Measurements from ENCODE around the gene DCC. TPM values are rescaled to one million over a fixed set of nuclear protein-coding genes. Genes with fewer than 3 reads are reported as not detected.

DCC gene
- total RNA-seq, 1 donor from 2014 or later: 0.24 TPM

DNA sequence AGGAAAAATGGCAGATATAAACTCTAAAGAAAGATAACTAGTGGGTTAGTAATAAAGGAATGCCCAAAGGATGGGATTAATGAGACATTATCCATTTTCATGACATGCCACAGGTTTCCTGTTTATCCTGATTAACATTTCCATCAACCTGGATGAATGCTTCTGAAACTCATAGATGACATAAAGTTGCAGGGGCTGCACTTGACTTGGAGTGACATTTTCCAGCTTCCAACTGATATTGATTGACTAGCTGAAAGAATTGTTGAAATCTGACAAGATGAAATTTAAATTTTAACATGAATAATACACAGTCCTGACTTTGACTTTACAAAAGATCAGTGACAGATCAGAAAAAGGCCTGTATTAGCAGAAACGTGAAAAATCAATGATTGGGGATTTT lies 214.2 kb downstream of the DCC start:
- no peak for DNase-seq (ENCODE audit: extremely low spot score, unreplicated experiment)
- TF ChIP-seq, protein P1, sequence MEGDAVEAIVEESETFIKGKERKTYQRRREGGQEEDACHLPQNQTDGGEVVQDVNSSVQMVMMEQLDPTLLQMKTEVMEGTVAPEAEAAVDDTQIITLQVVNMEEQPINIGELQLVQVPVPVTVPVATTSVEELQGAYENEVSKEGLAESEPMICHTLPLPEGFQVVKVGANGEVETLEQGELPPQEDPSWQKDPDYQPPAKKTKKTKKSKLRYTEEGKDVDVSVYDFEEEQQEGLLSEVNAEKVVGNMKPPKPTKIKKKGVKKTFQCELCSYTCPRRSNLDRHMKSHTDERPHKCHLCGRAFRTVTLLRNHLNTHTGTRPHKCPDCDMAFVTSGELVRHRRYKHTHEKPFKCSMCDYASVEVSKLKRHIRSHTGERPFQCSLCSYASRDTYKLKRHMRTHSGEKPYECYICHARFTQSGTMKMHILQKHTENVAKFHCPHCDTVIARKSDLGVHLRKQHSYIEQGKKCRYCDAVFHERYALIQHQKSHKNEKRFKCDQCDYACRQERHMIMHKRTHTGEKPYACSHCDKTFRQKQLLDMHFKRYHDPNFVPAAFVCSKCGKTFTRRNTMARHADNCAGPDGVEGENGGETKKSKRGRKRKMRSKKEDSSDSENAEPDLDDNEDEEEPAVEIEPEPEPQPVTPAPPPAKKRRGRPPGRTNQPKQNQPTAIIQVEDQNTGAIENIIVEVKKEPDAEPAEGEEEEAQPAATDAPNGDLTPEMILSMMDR (IDR thresholded peaks at IDR 0.05): no peak
- Mint-ChIP-seq H3K36me3 (ENCODE audit: unreplicated experiment) (no peaks in the 10 kb centered on the region), H3K9me3 (ENCODE audit: unreplicated experiment) (no peaks in the 10 kb centered on the region), H3K27me3 (ENCODE audit: unreplicated experiment) (no peaks in the 10 kb centered on the region), H3K4me3 (ENCODE audit: unreplicated experiment) (no peak overlapping the region), H3K27ac (ENCODE audit: unreplicated experiment) (no peak overlapping the region), H3K4me1 (ENCODE audit: unreplicated experiment) (no peaks in the 10 kb centered on the region)

DNA sequence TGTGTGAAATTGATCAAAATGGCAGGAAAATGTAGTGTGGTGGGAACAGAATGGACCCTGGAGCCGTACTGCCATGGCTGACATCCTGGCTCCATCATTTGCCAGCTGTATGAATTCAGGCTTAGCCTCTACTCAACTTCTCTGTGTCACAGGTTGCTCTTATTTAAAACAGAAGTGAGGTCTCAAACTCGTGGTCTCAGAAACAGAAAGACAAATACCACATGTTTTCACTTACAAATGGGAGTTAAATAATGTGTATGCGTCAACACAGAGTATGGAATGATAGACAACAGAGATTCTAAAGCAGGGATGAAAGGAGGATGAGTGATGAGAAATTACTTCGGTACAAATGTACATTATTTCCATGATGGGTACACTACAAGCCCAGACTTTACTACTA lies 227.4 kb downstream of the DCC start:
- H3K27me3 Mint-ChIP-seq (ENCODE audit: unreplicated experiment): no peaks in the 10 kb centered on the region
- H3K36me3 Mint-ChIP-seq (ENCODE audit: unreplicated experiment): no peaks in the 10 kb centered on the region
- TF ChIP-seq, protein P1 (IDR thresholded peaks at IDR 0.05): no peak
- no peak overlapping the region for H3K27ac Mint-ChIP-seq (ENCODE audit: unreplicated experiment)
- H3K9me3 Mint-ChIP-seq (ENCODE audit: unreplicated experiment): peaks cover 7% of the 10 kb centered on the region
- H3K4me3 Mint-ChIP-seq (ENCODE audit: unreplicated experiment): no peak overlapping the region
- peaks cover 6% of the 10 kb centered on the region for H3K4me1 Mint-ChIP-seq (ENCODE audit: unreplicated experiment)
- DNase-seq (ENCODE audit: extremely low spot score, unreplicated experiment): no peak

DNA sequence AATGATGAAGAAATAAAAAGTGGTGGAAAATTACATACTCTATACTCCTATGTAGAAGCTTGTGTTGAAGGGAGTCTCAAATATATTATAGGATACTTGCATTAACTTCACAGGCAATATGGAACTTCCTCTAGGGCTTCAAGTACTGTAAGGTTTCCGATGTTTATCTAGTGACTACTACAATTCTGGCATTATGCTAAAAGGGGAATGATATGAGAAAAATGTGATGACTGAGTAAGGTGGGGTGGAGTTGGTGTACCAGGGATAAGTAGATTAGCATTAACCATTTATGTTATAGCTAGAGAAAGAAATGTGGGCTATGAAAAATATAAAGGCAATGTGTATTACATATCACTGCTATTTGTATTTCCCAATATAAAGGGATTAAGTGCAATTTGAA lies 229.5 kb downstream of the DCC start:
- no peak overlapping the region for H3K4me3 Mint-ChIP-seq (ENCODE audit: unreplicated experiment)
- H3K4me1 Mint-ChIP-seq (ENCODE audit: unreplicated experiment): peaks cover 6% of the 10 kb centered on the region
- TF ChIP-seq, protein P1 (IDR thresholded peaks at IDR 0.05): no peak
- no peaks in the 10 kb centered on the region for H3K27me3 Mint-ChIP-seq (ENCODE audit: unreplicated experiment)
- DNase-seq (ENCODE audit: extremely low spot score, unreplicated experiment): no peak
- peaks cover 6% of the 10 kb centered on the region for H3K9me3 Mint-ChIP-seq (ENCODE audit: unreplicated experiment)
- H3K27ac Mint-ChIP-seq (ENCODE audit: unreplicated experiment): no peak overlapping the region
- no peaks in the 10 kb centered on the region for H3K36me3 Mint-ChIP-seq (ENCODE audit: unreplicated experiment)

DNA sequence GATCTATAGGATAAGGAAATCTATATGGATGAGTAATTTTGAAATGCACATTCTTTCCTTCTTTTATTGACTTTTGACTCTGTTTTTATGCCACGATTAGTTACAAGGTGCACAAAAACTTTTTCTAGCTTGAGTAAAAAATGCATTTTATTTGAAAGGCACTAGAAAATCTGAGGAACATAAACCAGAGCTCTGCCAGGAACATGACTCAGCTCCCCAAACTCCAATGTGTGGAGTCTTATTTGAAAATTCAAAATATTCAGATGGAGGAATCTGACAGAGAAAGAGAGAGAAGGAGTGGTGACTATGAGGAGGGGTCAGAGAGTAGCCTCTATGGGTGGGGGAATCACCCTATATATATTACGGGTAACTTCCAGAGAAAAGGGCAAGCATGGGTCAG lies 231.0 kb downstream of the DCC start:
- DNase-seq (ENCODE audit: extremely low spot score, unreplicated experiment): no peak
- TF ChIP-seq, protein P1 (IDR thresholded peaks at IDR 0.05): no peak
- H3K27me3 Mint-ChIP-seq (ENCODE audit: unreplicated experiment): no peaks in the 10 kb centered on the region
- no peak overlapping the region for H3K4me3 Mint-ChIP-seq (ENCODE audit: unreplicated experiment)
- H3K9me3 Mint-ChIP-seq (ENCODE audit: unreplicated experiment): peaks cover 5% of the 10 kb centered on the region
- no peak overlapping the region for H3K27ac Mint-ChIP-seq (ENCODE audit: unreplicated experiment)
- no peaks in the 10 kb centered on the region for H3K36me3 Mint-ChIP-seq (ENCODE audit: unreplicated experiment)
- peaks cover 6% of the 10 kb centered on the region for H3K4me1 Mint-ChIP-seq (ENCODE audit: unreplicated experiment)

DNA sequence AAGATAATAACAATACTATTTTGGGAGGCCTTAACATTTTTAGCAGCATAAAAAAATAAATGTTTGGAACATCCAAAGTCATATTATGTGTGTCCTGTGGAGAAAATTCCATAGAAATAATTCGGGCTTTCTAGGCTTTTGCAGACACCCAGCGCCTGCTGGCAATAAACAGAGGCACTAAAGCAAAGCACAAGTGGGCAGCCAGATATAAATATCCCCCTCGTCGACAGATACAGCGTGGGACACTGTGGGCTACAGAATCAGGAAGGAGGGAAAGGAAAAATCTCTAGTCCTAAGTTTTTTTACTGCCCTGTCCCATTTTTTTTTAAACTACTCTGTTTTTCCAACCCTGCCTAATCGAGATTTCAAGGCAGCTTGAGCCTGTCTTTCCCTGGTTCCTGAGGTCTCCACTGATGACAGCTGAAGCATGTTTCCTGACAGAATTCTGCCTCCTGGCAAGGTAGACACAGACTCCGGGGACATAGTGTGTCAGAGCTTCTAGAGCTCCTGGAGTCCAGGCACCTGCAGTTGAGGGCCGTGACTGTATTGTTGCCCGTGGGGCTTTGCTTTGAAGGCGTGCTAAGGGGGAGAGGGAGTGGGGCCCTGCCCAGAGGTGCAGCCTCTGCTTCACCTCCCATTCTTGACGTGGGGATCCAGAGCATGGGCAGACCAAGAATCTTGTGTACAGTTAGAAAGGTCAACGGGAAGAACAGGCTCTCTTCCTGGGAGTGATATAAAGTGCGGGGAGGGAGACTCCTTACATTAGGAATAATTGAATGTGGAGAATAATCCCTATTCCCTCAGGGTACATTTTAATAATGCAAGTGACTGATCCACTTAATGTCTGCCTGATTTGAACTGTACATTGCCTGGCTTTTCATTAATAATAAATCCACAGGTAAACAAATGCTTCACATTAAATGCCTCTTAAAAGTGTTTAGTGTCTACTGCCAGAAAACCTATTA lies 232.3 kb downstream of the DCC start:
- Mint-ChIP-seq H3K9me3 (ENCODE audit: unreplicated experiment) (peaks cover 8% of the 10 kb centered on the region), H3K27me3 (ENCODE audit: unreplicated experiment) (no peaks in the 10 kb centered on the region), H3K4me1 (ENCODE audit: unreplicated experiment) (peaks cover 6% of the 10 kb centered on the region), H3K4me3 (ENCODE audit: unreplicated experiment) (no peak overlapping the region), H3K27ac (ENCODE audit: unreplicated experiment) (no peak overlapping the region), H3K36me3 (ENCODE audit: unreplicated experiment) (no peaks in the 10 kb centered on the region)
- no peak for DNase-seq (ENCODE audit: extremely low spot score, unreplicated experiment)
- TF ChIP-seq, protein P1 (IDR thresholded peaks at IDR 0.05): no peak
